ENCODE data around the gene PPM1D. TPM values are rescaled to one million over a fixed set of nuclear protein-coding genes. Genes with fewer than 3 reads are reported as not detected.

The PPM1D gene
- total and polyA plus RNA-seq, 2 donors (not counting 1 experiment from before 2014, with no cell fraction given) = 6.5 to 27.2 TPM

DNA sequence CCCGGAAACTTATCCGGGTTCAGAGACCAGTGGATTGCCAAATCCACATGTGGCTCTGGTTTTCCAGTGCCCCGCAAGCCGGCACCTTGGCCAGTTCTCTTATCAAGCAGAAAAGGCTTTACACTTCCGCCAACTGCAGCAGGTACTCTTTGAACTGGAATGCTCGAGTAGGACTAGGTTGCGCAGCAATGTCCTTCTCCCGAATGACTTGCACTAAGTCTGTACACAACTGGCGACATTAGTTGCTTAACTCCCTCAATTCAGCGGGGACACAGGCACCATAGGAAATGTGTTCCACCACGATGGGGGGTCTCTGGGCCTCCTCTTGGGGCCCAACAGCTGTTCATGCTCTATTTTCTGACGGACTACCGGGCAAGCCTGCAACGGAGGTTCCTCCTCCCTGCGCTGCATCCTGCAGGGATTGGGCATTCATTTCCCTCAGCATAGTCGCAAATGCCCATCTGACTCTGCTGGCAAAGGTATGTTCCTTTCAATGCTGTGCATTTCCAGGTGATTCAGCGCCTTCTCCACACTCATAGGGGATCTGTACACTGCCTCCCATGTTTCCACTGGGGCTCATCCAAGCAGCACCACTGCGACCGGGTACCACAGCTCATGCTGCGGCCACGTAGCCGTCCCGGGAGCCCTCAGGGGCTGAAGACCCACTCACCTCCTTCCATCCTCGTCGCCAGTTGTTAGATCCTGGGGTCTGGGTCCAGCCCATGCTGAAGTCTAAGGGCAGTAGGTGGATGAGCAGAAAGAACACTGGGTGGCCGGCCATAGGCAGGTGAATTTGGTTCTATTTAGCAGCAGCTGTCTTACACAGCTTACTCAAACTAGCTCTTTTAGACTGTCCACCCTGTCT lies 39.8 kb upstream of the PPM1D start:
- Histone ChIP-seq H3K4me1 (ENCODE audit: control insufficient read depth in 2 of 2, insufficient read depth in 2 of 2, low read length in 2 of 2) (no peaks in the 10 kb centered on the region), H3K27ac (ENCODE audit: low read length in 2 of 2) (no peak overlapping the region), H3K27me3 (replicated peaks in 1 of 4; ENCODE audit: control extremely low read depth in 1 of 4, control insufficient read depth in 3 of 4, insufficient read depth in 4 of 4, low read length in 3 of 4) (no peaks in the 10 kb centered on the region), H3K9ac (ENCODE audit: low read length) (no peak overlapping the region), H3K9me3 (ENCODE audit: control extremely low read depth in 1 of 3, control insufficient read depth in 2 of 3, insufficient read depth in 1 of 3, low read length in 2 of 3) (peaks cover 1 to 52% (median 22%) of the 10 kb centered on the region in 3 donors), H3K4me2 (replicated peaks; ENCODE audit: low read depth, low read length, poor library complexity, severe bottlenecking) (no peak overlapping the region), H3K4me3 (ENCODE audit: control extremely low read depth in 1 of 5, extremely low read depth in 1 of 5, insufficient read depth in 1 of 5, low read depth in 2 of 5, low read length in 4 of 5) (no peak overlapping the region), H2AFZ (ENCODE audit: insufficient read depth, low read depth, low read length, poor library complexity, severe bottlenecking) (no peak overlapping the region), H3K79me2 (ENCODE audit: control insufficient read depth, insufficient read depth, low read length) (no peaks in the 10 kb centered on the region), H4K20me1 (ENCODE audit: control insufficient read depth, insufficient read depth, low read length, poor library complexity, severe bottlenecking) (no peaks in the 10 kb centered on the region), H3K36me3 (replicated peaks in 1 of 2; ENCODE audit: control extremely low read depth in 1 of 2, control insufficient read depth in 1 of 2, extremely low read depth in 1 of 2, insufficient read depth in 2 of 2, low read length in 1 of 2) (no peaks in the 10 kb centered on the region)
- Mint-ChIP-seq H3K27ac (no peak overlapping the region), H3K27me3 (no peaks in the 10 kb centered on the region), H3K4me3 (no peak overlapping the region), H3K4me1 (no peaks in the 10 kb centered on the region), H3K9me3 (ENCODE audit: insufficient read depth) (peaks cover 11% of the 10 kb centered on the region)
- WGBS (ENCODE audit: insufficient coverage) = 94% methylated on average over 24 of the region's 26 CpGs
- intact Hi-C loops (cut with micrococcal nuclease) = no loop called here
- no peak for TF ChIP-seq EZH2 (IDR thresholded peaks at IDR 0.05; ENCODE audit: borderline replicate concordance, insufficient read depth, low read depth, low read length, poor library complexity, severe bottlenecking)
- TF ChIP-seq, protein P1, sequence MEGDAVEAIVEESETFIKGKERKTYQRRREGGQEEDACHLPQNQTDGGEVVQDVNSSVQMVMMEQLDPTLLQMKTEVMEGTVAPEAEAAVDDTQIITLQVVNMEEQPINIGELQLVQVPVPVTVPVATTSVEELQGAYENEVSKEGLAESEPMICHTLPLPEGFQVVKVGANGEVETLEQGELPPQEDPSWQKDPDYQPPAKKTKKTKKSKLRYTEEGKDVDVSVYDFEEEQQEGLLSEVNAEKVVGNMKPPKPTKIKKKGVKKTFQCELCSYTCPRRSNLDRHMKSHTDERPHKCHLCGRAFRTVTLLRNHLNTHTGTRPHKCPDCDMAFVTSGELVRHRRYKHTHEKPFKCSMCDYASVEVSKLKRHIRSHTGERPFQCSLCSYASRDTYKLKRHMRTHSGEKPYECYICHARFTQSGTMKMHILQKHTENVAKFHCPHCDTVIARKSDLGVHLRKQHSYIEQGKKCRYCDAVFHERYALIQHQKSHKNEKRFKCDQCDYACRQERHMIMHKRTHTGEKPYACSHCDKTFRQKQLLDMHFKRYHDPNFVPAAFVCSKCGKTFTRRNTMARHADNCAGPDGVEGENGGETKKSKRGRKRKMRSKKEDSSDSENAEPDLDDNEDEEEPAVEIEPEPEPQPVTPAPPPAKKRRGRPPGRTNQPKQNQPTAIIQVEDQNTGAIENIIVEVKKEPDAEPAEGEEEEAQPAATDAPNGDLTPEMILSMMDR (IDR thresholded peaks at IDR 0.05) = no peak
- POLR2A ChIA-PET = no interaction called here
- DNase-seq = no peak
- no peak for ATAC-seq (ENCODE audit: low read depth)
- CTCF ChIA-PET = interaction anchor here (0.5 to 2.6 kb wide), 3 partner anchors 9 to 338 kb away, joined by 3 to 14 read pairs (median 3); no protein-coding TSS in a partner anchor

DNA sequence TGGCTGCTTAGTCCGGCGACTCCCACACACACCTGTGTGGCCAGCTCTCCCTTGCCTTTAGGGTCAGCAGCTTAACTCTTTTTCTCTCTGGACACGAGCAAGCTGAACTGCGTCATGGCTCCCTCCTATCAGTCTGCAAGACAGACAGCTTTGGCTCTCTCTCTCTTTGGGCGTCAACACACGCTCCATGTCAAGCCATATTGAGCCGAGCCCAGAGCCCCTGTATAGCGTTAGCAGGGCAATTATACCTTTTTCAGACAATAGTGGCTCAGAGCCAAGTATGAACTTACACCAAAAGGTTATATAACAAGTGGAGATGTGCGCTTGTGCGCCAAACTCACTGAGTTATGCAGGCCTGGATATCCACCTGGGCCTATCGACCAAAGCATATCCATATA lies 39.1 kb upstream of the PPM1D start:
- Mint-ChIP-seq H3K27me3 (no peaks in the 10 kb centered on the region), H3K27ac (no peak overlapping the region), H3K4me3 (no peak overlapping the region), H3K4me1 (no peaks in the 10 kb centered on the region), H3K9me3 (ENCODE audit: insufficient read depth) (peaks cover 11% of the 10 kb centered on the region)
- DNase-seq (no peak), ATAC-seq (ENCODE audit: low read depth) (no peak)
- ChIA-PET POLR2A (no interaction called here), CTCF (interaction anchor here (2.6 kb wide), 1 partner anchor 9 kb away, joined by 14 read pairs; no protein-coding TSS in a partner anchor)
- Histone ChIP-seq H3K9ac (ENCODE audit: low read length) (no peak overlapping the region), H3K9me3 (ENCODE audit: control extremely low read depth in 1 of 3, control insufficient read depth in 2 of 3, insufficient read depth in 1 of 3, low read length in 2 of 3) (peaks cover 1 to 48% (median 22%) of the 10 kb centered on the region in 3 donors), H3K79me2 (ENCODE audit: control insufficient read depth, insufficient read depth, low read length) (no peaks in the 10 kb centered on the region), H2AFZ (ENCODE audit: insufficient read depth, low read depth, low read length, poor library complexity, severe bottlenecking) (no peak overlapping the region), H3K36me3 (replicated peaks in 1 of 2; ENCODE audit: control extremely low read depth in 1 of 2, control insufficient read depth in 1 of 2, extremely low read depth in 1 of 2, insufficient read depth in 2 of 2, low read length in 1 of 2) (no peaks in the 10 kb centered on the region), H4K20me1 (ENCODE audit: control insufficient read depth, insufficient read depth, low read length, poor library complexity, severe bottlenecking) (no peaks in the 10 kb centered on the region), H3K4me1 (ENCODE audit: control insufficient read depth in 2 of 2, insufficient read depth in 2 of 2, low read length in 2 of 2) (no peaks in the 10 kb centered on the region), H3K27me3 (replicated peaks in 1 of 4; ENCODE audit: control extremely low read depth in 1 of 4, control insufficient read depth in 3 of 4, insufficient read depth in 4 of 4, low read length in 3 of 4) (no peaks in the 10 kb centered on the region), H3K4me3 (ENCODE audit: control extremely low read depth in 1 of 5, extremely low read depth in 1 of 5, insufficient read depth in 1 of 5, low read depth in 2 of 5, low read length in 4 of 5) (no peak overlapping the region), H3K4me2 (replicated peaks; ENCODE audit: low read depth, low read length, poor library complexity, severe bottlenecking) (no peak overlapping the region), H3K27ac (ENCODE audit: low read length in 2 of 2) (no peak overlapping the region)
- TF ChIP-seq, protein P1 (IDR thresholded peaks at IDR 0.05) = no peak
- no peak for TF ChIP-seq EZH2 (IDR thresholded peaks at IDR 0.05; ENCODE audit: borderline replicate concordance, insufficient read depth, low read depth, low read length, poor library complexity, severe bottlenecking)
- intact Hi-C loops (cut with micrococcal nuclease) = no loop called here
- 100% methylated on average over 7 of the region's 11 CpGs for WGBS (ENCODE audit: insufficient coverage)
